ENCODE results near the gene NDUFA5. TPM values are rescaled to one million over a fixed set of nuclear protein-coding genes. Genes with fewer than 3 reads are reported as not detected.

The NDUFA5 gene
- total and polyA plus RNA-seq, 8 donors, result 55.2 to 158 (median 132) TPM

DNA sequence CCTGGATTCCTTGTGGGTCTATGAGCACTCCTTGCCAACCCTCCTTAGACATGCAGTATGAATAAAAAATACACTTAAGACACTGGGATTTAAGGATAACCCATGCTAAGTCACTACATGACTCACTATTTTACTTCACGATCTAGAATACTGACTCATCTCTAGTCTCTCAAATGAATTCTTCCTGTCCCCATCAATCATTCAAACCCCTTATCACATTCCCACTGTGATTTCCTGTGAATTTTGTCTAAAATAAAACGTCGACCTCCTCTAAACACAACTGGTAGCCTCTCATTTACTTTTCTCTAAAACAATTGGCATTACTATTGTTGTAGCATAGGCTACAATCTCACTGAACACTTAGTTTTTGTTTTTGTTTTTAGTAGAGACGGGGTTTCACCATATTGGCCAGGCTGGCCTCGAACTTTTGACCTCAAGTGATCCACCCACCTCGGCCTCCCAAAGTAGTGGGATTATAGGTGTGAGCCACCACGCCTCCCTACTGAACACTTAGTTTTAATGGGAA is 19.4 kb downstream of the NDUFA5 start:
- peak overlapping the region in 1 of 2 donors; percentile 30 for H3K27ac ChIP-seq
- ATAC-seq, result no peak

DNA sequence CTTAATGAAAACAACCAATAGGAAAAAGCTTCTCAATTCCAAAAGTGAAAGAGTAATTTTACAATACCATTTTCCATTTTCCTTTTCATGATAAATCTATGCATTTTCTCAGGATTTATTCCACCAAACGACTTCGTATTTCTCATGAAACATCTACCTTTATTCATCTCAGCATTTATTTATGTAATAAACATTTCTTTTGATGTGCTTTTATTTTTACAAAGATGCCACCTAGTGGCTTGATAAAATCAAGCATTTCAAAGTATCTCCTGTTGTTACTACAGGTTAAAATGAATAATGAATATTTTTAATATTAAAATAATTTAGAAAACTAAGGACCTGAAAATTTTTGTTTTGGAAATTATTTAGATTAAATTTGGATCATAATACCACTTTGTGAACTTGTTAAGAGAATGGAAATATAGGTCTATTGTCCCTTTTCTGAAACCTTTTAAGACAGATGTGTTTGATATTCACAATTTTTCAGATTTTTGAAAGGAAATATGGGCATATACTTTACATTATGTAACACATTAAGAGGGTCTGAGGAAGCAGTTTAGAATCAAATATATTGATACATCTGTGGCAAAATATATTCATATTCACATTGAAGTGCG is 20.5 kb downstream of the NDUFA5 start:
- intact Hi-C loops (cut with DNase I), result no loop called here
- Histone ChIP-seq H3K27me3 (peaks cover 0 to 23% of the 10 kb centered on the region in 2 donors), H3K27ac (no peak overlapping the region), H3K36me3 (peaks cover 0 to 6% of the 10 kb centered on the region in 2 donors), H3K4me3 (no peak overlapping the region), H3K4me1 (peaks cover 0 to 33% of the 10 kb centered on the region in 2 donors), H3K9me3 (no peaks in the 10 kb centered on the region)
- ATAC-seq, result no peak
- no peak for DNase-seq
- TF ChIP-seq, protein P1, sequence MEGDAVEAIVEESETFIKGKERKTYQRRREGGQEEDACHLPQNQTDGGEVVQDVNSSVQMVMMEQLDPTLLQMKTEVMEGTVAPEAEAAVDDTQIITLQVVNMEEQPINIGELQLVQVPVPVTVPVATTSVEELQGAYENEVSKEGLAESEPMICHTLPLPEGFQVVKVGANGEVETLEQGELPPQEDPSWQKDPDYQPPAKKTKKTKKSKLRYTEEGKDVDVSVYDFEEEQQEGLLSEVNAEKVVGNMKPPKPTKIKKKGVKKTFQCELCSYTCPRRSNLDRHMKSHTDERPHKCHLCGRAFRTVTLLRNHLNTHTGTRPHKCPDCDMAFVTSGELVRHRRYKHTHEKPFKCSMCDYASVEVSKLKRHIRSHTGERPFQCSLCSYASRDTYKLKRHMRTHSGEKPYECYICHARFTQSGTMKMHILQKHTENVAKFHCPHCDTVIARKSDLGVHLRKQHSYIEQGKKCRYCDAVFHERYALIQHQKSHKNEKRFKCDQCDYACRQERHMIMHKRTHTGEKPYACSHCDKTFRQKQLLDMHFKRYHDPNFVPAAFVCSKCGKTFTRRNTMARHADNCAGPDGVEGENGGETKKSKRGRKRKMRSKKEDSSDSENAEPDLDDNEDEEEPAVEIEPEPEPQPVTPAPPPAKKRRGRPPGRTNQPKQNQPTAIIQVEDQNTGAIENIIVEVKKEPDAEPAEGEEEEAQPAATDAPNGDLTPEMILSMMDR (IDR thresholded peaks at IDR 0.05), result peak; percentile 44 to 57

More for the DNA sequence above, 19.4 kb downstream of the NDUFA5 start:
- Histone ChIP-seq H3K36me3 (peaks cover 0 to 8% of the 10 kb centered on the region in 2 donors), H3K4me1 (peaks cover 0 to 30% of the 10 kb centered on the region in 2 donors), H3K9me3 (no peaks in the 10 kb centered on the region), H3K27me3 (peaks cover 0 to 12% of the 10 kb centered on the region in 2 donors), H3K4me3 (no peak overlapping the region)
- no peak for DNase-seq
- TF ChIP-seq, protein P1 (IDR thresholded peaks at IDR 0.05), result no peak
- intact Hi-C loops (cut with DNase I), result no loop called here

DNA sequence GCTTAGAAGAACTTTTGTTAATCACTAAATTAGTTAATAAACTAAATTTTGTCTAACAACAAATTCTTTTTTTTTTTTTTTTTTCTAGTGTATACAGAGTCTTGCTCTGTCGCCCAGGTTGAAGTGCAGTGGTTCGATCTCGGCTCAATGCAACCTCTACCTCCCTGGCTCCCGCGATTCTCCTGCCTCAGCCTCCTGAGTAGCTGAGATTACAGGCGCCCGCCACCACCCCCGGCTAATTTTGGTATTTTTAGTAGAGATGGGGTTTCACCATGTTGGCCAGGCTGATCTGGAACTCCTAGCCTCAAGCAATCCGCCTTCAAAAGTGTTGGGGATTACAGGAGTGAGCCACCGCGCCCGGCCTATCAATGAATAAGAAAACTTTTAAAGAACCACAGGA is 22.1 kb downstream of the NDUFA5 start:
- ATAC-seq (no peak), DNase-seq (peak in 2 of 4 donors; percentile 32 to 51)
- H3K4me3 ChIP-seq, result peak overlapping the region in 1 of 2 donors; percentile 54
- H3K9me3 ChIP-seq, result no peaks in the 10 kb centered on the region
- intact Hi-C loops (cut with DNase I), result no loop called here
- peaks cover 0 to 33% of the 10 kb centered on the region in 2 donors for H3K4me1 ChIP-seq
- no peak overlapping the region for H3K27ac ChIP-seq
- no peaks in the 10 kb centered on the region for H3K36me3 ChIP-seq
- TF ChIP-seq, protein P1 (IDR thresholded peaks at IDR 0.05), result no peak
- H3K27me3 ChIP-seq, result peaks cover 0 to 39% of the 10 kb centered on the region in 2 donors

DNA sequence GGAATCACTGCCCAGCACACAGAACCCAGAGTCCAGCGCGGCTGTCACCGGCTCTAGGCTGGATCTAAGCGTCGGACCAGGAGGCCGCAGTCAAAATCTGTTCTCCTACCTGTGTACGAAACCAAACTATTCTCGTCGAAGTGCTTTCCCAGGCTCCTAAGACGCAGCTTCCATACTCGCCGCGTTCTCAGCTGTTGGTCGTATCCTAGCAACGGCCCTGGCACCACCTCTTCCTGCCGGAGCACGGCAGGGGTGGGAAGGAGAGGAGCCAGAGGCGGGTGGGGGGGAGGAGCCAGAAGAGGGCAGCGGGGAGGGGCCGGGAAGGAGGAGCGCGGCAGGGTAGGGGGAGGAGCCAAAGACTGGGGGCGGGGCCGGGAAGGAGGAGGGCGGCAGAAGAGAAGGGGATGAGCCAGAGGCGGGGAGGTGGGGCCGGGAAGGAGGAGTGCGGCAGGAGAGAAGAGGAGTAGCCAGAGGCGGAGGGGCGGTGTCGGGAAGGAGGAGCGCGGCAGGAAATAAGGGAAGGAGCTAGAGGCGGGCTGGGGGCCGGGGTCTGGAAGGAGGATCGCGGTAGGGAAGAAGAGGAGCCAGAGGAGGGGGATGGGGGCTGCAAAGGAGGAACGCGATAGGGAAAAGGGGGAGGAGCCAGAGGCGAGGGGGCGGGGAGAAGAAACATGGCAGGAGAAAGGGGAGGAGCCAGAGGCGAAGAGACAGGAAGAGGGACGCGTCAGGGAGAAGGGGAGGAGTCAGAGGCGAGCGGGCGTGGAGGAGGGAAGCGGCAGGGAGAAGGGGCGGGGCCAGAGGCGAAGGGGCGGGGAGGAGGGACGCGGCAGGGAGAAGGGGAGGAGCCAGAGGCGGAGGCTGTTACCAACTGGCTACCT is 23.0 kb downstream of the NDUFA5 start, which contains the start of gene IQUB:
Gene IQUB (minus strand): TSS at position 213 of the 878 bp plus-strand sequence. CDS start 22,255 bp downstream, outside the sequence.
- peaks cover 0 to 48% of the 10 kb centered on the region in 2 donors for H3K27me3 ChIP-seq
- TF ChIP-seq, protein P1 (IDR thresholded peaks at IDR 0.05), result no peak
- H3K27ac ChIP-seq, result peak within 1 kb of the TSS; percentile 78
- intact Hi-C loops (cut with DNase I), result no loop called here
- ATAC-seq (peak; percentile 95), DNase-seq (peak; percentile 94 to 99 (median 98))
- peak within 1 kb of the TSS; percentile 43 to 54 for H3K4me3 ChIP-seq
- no peaks in the 10 kb centered on the region for H3K9me3 ChIP-seq
- no peaks in the 10 kb centered on the region for H3K36me3 ChIP-seq
- H3K4me1 ChIP-seq, result peaks cover 0 to 33% of the 10 kb centered on the region in 2 donors

Data from left lung (tissue), 10 donors.